Measurements from ENCODE around the gene CCL26. TPM values are rescaled to one million over a fixed set of nuclear protein-coding genes. Genes with fewer than 3 reads are reported as not detected.

CCL26 gene
- total and polyA plus RNA-seq, 10 donors = 0.35 to 0.41 TPM; not detected in 8

DNA sequence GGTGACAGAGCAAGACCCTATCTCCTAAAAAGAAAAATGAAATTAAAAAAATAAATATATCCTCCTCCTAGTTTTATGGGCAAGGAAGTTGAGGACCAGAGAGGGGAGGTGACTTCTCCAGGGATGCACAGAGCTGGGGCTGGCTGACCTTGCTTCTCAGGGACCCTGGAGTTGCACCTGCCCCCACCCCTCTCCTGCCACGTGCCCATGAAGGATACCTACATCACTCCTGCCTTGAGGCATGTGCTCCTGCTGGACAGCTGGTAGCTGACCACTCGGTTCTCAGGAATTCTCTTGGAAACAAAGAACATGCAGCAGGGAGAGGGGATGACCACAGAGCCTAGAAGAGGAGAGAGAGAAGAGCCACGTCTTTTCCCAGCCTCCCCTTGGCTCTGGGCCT, 41.1 kb upstream of the CCL26 start:
- Histone ChIP-seq H3K27ac (no peak overlapping the region), H3K27me3 (replicated peaks in 1 of 7) (peaks cover 0 to 17% (median 0%) of the 10 kb centered on the region in 7 donors), H3K4me1 (peaks cover 0 to 11% (median 0%) of the 10 kb centered on the region in 6 donors), H3K9me3 (peaks cover 0 to 2% (median 0%) of the 10 kb centered on the region in 8 donors), H3K4me3 (peak overlapping the region in 2 of 8 donors; percentile 23 to 35), H3K36me3 (no peaks in the 10 kb centered on the region)
- intact Hi-C loops (cut with DNase I; ENCODE audit: low total_unique reads) = no loop called here
- TF ChIP-seq POLR2AphosphoS5 (IDR thresholded peaks at IDR 0.05) = no peak
- no peak for TF ChIP-seq POLR2A (IDR thresholded peaks at IDR 0.05)
- TF ChIP-seq, protein P1, sequence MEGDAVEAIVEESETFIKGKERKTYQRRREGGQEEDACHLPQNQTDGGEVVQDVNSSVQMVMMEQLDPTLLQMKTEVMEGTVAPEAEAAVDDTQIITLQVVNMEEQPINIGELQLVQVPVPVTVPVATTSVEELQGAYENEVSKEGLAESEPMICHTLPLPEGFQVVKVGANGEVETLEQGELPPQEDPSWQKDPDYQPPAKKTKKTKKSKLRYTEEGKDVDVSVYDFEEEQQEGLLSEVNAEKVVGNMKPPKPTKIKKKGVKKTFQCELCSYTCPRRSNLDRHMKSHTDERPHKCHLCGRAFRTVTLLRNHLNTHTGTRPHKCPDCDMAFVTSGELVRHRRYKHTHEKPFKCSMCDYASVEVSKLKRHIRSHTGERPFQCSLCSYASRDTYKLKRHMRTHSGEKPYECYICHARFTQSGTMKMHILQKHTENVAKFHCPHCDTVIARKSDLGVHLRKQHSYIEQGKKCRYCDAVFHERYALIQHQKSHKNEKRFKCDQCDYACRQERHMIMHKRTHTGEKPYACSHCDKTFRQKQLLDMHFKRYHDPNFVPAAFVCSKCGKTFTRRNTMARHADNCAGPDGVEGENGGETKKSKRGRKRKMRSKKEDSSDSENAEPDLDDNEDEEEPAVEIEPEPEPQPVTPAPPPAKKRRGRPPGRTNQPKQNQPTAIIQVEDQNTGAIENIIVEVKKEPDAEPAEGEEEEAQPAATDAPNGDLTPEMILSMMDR (IDR thresholded peaks at IDR 0.05 in 8 of 11, conservative IDR thresholded peaks at IDR 0.05 in 3 of 11) = no peak
- DNase-seq = no peak
- WGBS, 5 donors = 53 to 74% (median 67%) methylated on average over 3 of the region's 3 CpGs

DNA sequence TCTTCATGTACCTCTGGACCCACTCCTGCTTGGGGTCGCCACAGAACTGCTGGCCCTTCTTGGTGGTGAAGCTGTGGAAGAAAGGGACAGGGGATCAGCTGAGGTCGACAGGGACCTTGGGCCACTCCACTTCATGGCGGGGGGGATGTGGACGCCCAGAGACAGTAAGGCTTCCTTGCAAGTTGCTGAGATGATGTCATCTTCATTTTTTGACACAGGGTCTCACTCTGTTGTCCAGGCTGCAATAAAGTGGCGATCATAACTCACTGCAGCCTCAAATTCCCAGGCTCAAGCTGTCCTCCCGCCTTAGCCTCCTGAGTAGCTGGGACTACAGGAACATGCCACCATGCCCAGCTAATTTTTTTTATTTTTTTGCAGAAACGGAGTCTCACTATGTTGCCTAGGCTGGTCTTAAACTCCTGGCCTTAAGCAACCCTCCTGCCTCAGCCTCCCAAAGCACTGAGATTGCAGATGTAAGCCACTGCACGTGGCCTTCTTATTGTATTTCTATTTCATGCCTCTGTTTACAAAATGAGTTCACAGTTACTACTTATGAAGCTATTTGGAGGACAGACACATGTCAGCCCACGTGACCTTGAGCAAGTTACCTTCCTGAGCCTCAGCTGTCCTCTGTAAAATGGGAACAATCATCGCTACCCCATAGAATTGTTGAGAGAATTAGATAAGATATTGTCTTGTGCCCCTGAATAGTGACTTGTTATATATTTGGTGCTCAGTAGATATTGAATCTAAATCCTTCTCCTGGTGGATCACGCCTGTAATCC, 40.1 kb upstream of the CCL26 start:
- no peak for TF ChIP-seq POLR2A (IDR thresholded peaks at IDR 0.05)
- TF ChIP-seq, protein P1 (IDR thresholded peaks at IDR 0.05 in 8 of 11, conservative IDR thresholded peaks at IDR 0.05 in 3 of 11) = no peak
- no peak for TF ChIP-seq POLR2AphosphoS5 (IDR thresholded peaks at IDR 0.05)
- Histone ChIP-seq H3K27ac (no peak overlapping the region), H3K4me3 (peak overlapping the region in 2 of 8 donors; percentile 23 to 35), H3K27me3 (replicated peaks in 1 of 7) (peaks cover 0 to 17% (median 0%) of the 10 kb centered on the region in 7 donors), H3K36me3 (no peaks in the 10 kb centered on the region), H3K4me1 (peaks cover 0 to 11% (median 0%) of the 10 kb centered on the region in 6 donors), H3K9me3 (peaks cover 0 to 12% (median 8%) of the 10 kb centered on the region in 8 donors)
- 80 to 86% (median 84%) methylated on average over 10 to 11 of the region's 11 CpGs for WGBS, 5 donors
- intact Hi-C loops (cut with DNase I; ENCODE audit: low total_unique reads) = no loop called here
- DNase-seq = no peak

DNA sequence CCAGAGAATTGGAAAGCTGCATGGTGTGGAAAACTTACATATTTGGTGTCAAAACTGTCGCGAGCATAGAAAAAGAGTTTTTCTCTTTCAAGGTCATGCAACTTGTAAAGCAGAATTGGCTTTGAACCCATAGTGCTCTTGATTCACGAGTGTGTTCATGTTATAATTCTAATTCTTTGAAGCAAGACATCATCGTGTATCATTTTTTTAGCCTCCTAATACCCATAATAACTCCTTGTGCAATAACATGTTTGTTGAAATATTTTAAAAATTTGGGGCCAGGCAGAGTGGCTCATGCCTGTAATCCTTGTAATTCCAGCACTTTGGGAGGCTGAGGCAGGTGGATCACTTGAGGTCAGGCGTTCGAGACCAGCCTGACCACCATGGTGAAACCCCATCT, 37.4 kb upstream of the CCL26 start:
- Histone ChIP-seq H3K4me3 (no peak overlapping the region), H3K9me3 (peaks cover 0 to 31% (median 21%) of the 10 kb centered on the region in 8 donors), H3K4me1 (peaks cover 0 to 11% (median 0%) of the 10 kb centered on the region in 6 donors), H3K27me3 (replicated peaks in 1 of 7) (peaks cover 0 to 11% (median 0%) of the 10 kb centered on the region in 7 donors), H3K36me3 (no peaks in the 10 kb centered on the region), H3K27ac (no peak overlapping the region)
- intact Hi-C loops (cut with DNase I; ENCODE audit: low total_unique reads) = no loop called here
- no peak for DNase-seq
- 57 to 88% (median 81%) methylated on average over 6 of the region's 6 CpGs for WGBS, 5 donors
- TF ChIP-seq, protein P1 (IDR thresholded peaks at IDR 0.05 in 8 of 11, conservative IDR thresholded peaks at IDR 0.05 in 3 of 11) = no peak
- TF ChIP-seq POLR2AphosphoS5 (IDR thresholded peaks at IDR 0.05) = no peak

DNA sequence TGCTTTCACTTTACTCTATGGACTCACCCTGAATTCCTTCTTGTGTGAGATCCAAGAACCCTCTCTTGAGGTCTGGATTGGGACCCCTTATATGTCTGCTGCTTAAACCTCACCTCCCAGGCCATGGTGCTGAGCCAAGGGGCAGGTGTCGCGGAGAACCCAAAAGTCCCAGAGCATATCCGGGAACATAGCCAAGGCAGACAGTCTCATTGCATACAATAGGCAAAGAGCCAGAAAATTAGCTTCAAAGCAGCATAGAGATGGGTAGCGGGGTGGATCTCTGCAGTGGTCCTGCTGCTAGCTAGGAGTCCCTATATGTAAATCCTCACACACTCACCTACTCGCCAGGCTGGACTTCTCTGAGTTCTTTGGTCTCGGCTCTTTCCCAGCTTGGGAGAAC, 36.1 kb upstream of the CCL26 start:
- Histone ChIP-seq H3K36me3 (no peaks in the 10 kb centered on the region), H3K27ac (no peak overlapping the region), H3K9me3 (peaks cover 0 to 31% (median 21%) of the 10 kb centered on the region in 8 donors), H3K27me3 (replicated peaks in 1 of 7) (peaks cover 0 to 3% (median 0%) of the 10 kb centered on the region in 7 donors), H3K4me1 (no peaks in the 10 kb centered on the region), H3K4me3 (no peak overlapping the region)
- no peak for DNase-seq
- intact Hi-C loops (cut with DNase I; ENCODE audit: low total_unique reads) = no loop called here
- TF ChIP-seq POLR2A (IDR thresholded peaks at IDR 0.05) (no peak), POLR2AphosphoS5 (IDR thresholded peaks at IDR 0.05) (no peak)
- TF ChIP-seq, protein P1 (IDR thresholded peaks at IDR 0.05 in 8 of 11, conservative IDR thresholded peaks at IDR 0.05 in 3 of 11) = no peak
- 87 to 91% (median 87%) methylated on average over 6 of the region's 6 CpGs for WGBS, 5 donors
